ENCODE results near the gene CCDC78.

Gene CCDC78

DNA sequence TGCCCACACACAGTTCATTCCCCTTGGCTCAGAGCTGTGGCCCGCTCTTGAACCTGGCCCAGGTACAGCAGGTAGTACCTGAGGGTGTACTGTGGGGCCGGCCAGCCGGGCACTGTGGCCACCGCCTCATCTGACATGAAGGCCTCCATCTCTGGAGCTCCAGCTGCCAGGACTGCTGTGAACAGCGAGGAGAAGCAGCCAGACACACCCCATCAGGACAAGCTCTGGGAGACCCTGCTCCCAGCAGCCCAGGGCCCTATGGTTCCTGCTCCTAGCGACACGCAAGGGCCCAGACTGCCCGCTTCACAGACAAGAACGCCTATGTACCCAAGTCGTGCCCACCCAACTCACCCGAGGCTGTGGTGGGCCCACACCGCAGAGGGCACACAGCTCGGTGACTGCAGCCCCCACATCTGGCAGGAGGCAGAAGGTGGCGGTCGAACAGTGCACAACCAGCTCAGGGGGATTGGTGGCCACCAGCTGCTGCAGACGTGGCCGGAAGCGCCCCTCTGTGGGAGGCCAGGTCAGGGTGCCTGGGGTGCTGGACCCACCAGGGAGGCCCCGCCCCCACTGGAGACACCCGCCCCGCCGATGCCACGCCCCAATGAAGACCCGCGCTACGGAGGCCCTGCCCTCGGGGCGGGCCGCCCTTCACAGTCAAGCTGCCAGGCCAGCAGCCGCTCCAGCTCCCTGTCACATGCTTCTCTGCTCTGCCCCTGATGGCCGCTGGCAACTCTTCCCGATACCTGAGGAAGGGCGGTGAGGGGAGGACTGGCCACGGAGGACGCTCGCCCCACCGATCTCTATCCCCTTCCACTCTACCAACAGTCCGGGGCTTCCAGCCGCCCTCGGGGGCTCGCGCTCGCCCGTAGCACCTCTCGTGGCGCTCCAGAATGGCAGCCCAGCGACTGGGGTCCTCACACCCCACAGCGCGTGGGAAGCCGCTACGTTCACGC lies 47.1 kb downstream of the CCDC78 start:
- H3K4me1 Mint-ChIP-seq: peaks cover 24% of the 10 kb centered on the region
- peak overlapping the region; percentile 84 for H3K27ac Mint-ChIP-seq
- H3K9me3 Mint-ChIP-seq: no peaks in the 10 kb centered on the region
- H3K4me3 Mint-ChIP-seq: peak overlapping the region; percentile 81
- H3K27me3 Mint-ChIP-seq: peaks cover 1% of the 10 kb centered on the region
- peaks cover 3% of the 10 kb centered on the region for H3K36me3 Mint-ChIP-seq

DNA sequence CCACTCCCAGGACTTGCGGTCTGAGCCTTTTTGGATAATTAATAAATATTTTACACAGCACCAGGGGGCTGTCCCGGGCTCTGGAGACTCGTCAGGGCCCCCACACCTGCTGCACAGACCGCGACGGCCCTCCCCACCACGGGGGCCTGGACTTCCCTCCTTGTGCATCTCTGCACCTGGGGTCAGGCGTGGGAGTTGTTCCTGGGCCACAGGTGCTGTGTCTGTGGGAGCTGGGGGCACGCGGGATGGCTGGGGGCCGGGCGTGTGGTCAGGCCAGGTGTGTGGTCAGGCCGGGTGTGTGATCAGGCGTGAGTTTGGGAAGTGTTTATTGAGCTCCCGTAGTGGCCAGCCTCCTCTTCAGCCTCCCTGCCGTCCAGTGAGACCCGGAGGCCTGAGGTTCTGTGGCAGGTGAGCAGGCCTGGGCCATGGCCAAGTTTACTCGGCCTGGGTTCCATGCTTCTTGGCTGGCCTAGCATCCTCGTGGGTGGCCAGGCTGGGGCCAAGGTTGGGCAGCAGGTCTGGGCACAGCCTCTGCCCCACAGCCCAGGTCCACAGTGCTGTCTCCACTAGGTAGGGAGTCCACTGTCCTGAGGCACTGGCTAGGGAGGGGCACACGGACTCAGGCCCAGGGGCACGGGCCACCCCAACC lies 47.9 kb downstream of the CCDC78 start:
- Mint-ChIP-seq H3K9me3 (no peaks in the 10 kb centered on the region), H3K4me1 (peaks cover 24% of the 10 kb centered on the region), H3K27ac (no peak overlapping the region), H3K36me3 (peaks cover 3% of the 10 kb centered on the region), H3K27me3 (peaks cover 1% of the 10 kb centered on the region), H3K4me3 (no peak overlapping the region)

DNA sequence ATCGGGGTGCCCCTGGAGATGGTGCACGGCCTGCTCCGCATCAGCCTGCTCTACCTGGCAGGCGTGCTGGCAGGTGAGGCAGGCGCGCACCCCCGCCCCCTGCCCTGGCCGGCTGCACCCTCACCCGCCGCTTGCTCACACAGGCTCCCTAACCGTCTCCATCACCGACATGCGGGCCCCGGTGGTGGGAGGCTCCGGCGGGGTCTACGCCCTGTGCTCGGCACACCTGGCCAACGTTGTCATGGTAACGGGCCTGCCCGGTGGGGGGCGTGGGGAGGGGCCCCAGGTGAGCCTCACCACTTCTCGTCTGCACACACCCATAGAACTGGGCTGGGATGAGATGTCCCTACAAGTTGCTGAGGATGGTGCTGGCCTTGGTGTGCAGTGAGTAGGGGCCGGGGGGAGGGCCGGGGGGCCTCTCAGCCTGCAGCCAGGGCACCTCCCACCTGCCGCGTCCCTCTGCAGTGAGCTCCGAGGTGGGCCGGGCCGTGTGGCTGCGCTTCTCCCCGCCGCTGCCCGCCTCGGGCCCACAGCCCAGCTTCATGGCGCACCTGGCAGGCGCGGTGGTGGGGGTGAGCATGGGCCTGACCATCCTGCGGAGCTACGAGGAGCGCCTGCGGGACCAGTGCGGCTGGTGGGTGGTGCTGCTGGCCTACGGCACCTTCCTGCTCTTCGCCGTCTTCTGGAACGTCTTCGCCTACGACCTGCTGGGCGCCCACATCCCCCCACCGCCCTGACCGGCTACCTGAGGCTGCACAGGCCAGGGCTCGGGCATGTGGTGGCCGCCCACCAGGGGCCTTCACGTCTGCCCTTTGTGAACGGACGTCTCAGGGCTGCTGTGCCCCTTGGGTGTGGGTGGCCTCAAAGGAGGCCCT lies 48.7 kb downstream of the CCDC78 start:
- no peaks in the 10 kb centered on the region for H3K9me3 Mint-ChIP-seq
- H3K36me3 Mint-ChIP-seq: peaks cover 2% of the 10 kb centered on the region
- peaks cover 1% of the 10 kb centered on the region for H3K27me3 Mint-ChIP-seq
- H3K4me3 Mint-ChIP-seq: no peak overlapping the region
- H3K4me1 Mint-ChIP-seq: peaks cover 23% of the 10 kb centered on the region
- no peak overlapping the region for H3K27ac Mint-ChIP-seq

DNA sequence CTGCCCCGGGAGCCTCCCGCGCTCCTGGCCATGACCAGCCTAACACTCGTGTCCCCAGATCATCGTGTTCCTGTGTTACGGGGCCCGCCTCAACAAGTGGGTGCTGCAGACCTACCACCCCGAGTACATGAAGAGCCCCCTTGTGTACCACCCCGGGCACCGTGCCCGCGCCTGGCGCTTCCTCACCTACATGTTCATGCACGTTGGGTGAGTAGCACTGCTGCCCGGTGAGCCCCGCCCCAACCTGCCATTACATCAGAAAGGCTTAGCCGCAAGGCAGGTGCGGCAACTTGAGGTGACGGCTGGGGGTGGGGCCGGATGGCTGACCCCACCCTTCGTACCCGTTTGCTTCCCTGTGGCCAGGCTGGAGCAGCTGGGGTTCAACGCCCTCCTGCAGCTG lies 49.3 kb downstream of the CCDC78 start:
- no peak overlapping the region for H3K27ac Mint-ChIP-seq

DNA sequence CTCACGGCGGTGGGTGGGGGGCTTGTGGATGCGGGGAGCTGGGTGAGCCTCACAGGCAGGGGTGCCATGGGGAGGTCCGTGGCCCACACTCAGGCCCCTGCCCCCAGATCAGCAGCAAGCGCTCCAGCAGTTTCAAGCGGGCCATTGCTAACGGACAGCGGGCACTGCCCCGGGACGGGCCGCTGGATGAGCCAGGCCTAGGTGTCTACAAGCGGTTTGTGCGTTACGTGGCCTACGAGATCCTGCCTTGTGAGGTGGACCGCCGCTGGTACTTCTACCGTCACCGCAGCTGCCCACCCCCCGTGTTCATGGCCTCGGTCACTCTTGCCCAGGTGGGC lies 49.7 kb downstream of the CCDC78 start:
- Mint-ChIP-seq H3K27me3 (peaks cover 1% of the 10 kb centered on the region), H3K4me3 (no peak overlapping the region), H3K9me3 (no peaks in the 10 kb centered on the region), H3K36me3 (no peaks in the 10 kb centered on the region), H3K4me1 (peaks cover 16% of the 10 kb centered on the region), H3K27ac (no peak overlapping the region)

More for the DNA sequence above, 49.3 kb downstream of the CCDC78 start:
- peaks cover 19% of the 10 kb centered on the region for H3K4me1 Mint-ChIP-seq
- no peaks in the 10 kb centered on the region for H3K9me3 Mint-ChIP-seq
- peak overlapping the region; percentile 11 for H3K4me3 Mint-ChIP-seq
- peaks cover 1% of the 10 kb centered on the region for H3K27me3 Mint-ChIP-seq
- no peaks in the 10 kb centered on the region for H3K36me3 Mint-ChIP-seq

DNA sequence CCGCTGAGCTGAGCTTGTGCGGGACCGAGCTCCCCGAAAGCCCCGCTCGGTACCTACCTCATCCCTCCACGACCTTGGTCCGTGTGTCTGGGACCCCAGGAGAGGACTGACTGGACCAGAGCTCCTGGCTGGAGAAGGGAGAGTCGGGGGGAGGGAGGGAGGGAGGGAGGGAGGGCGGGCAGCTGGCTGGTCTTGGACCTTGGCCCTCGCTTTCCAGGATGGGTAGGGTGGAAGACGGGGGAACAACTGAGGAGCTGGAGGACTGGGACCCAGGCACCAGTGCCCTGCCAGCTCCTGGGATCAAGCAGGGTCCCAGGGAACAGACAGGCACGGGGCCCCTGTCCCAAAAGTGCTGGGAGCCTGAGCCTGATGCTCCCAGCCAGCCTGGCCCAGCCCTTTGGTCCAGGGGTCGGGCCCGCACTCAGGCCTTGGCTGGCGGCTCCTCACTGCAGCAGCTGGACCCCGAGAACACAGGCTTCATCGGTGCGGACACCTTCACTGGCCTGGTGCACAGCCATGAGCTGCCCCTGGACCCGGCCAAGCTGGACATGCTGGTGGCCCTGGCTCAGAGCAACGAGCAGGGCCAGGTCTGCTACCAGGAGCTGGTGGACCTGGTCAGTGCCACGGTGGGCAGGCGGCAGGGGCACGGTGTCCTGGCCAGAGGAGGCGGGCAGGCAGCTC lies 50.2 kb downstream of the CCDC78 start:
- Mint-ChIP-seq H3K4me3 (no peak overlapping the region), H3K4me1 (peaks cover 11% of the 10 kb centered on the region), H3K27ac (no peak overlapping the region), H3K27me3 (peaks cover 1% of the 10 kb centered on the region), H3K36me3 (no peaks in the 10 kb centered on the region), H3K9me3 (no peaks in the 10 kb centered on the region)

DNA sequence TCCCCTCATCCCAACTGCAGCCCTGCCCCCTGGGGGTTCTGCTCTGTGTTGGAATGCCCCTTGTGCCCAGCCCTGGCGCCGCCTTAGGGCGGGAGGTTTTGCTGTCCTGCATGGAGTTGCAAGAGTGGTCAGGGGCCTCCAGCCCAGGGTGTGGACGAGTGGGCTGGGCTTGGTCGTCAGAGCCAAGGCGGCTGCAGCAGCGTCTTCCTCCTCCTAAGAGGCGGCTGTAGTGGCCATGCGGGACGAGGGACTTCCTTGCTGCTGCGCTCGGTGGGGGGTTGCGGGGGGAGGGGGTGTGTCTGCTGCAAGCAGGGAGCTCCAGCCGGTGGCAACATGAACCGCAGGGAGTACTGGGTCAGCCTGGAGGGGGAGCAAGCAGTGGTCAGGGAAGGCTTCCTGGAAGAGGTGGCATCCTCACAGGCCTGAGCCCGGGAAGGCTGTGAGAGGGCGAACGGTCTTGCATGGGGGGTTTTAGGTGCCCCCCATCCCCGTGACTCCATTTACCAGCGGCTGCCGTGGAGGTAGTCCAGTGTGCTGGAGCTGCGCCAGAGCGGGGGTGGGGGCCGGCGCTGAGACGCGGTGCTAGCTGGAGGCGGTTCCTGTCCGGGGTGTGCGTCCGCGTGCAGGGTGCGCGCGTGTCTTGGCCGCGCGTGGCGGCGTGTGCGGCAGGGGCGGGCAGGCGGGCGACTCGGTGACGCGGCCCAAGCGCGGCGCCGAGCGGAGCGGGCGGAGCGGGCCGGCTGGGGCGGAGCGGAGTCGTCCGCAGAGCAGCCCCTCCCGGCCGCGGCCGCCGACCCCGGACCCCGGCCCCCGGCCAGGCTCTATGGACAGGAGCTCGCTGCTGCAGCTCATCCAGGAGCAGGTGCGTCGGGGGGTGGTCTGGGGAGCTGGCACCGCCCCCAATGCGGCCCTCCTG lies 51.0 kb downstream of the CCDC78 start, which contains the start of gene RHBDL1:
TSS of gene RHBDL1 (plus strand) at position 704 of the 916 bp plus-strand sequence. CDS start at position 824, 120 bp downstream.
- Mint-ChIP-seq H3K36me3 (no peaks in the 10 kb centered on the region), H3K27ac (no peak within 1 kb of the TSS), H3K4me1 (peaks cover 9% of the 10 kb centered on the region), H3K4me3 (peak within 1 kb of the TSS; percentile 11), H3K9me3 (no peaks in the 10 kb centered on the region), H3K27me3 (peaks cover 1% of the 10 kb centered on the region)

DNA sequence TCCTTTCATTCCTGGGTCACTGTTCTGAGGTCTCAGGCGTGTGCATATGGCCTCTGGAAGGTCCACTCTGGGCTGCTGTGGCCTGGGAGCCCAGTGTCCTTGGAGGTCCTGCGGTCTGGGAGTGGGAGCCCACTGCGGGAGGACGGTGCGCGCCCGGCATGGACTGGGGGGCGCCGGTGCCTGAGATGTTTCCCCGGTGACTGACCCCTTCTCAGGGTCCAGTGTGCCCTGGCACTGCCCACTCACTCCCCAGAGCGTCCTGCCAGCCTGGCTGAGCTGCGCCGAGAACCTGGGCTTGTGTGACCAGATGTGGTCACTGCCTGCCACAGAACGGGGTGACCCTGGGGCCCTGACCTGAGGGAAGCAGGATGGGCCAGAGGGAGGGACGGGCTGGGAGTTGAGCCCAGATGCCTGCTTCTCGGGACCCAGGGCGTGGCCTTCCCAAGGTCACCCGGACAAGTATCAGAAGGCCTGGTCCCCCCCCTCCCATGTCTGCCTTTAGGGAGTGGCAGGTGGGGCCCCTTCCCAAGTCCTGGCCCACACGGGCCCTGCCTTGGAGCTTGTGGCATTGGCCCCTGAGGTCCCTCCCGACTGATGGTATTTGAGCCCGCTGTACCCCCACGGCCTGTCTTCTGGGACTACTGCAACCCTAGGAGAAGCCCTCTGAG lies 51.9 kb downstream of the CCDC78 start:
- Mint-ChIP-seq H3K36me3 (no peaks in the 10 kb centered on the region), H3K9me3 (no peaks in the 10 kb centered on the region), H3K27me3 (peaks cover 1% of the 10 kb centered on the region), H3K4me3 (no peak overlapping the region), H3K27ac (no peak overlapping the region), H3K4me1 (peaks cover 10% of the 10 kb centered on the region)

DNA sequence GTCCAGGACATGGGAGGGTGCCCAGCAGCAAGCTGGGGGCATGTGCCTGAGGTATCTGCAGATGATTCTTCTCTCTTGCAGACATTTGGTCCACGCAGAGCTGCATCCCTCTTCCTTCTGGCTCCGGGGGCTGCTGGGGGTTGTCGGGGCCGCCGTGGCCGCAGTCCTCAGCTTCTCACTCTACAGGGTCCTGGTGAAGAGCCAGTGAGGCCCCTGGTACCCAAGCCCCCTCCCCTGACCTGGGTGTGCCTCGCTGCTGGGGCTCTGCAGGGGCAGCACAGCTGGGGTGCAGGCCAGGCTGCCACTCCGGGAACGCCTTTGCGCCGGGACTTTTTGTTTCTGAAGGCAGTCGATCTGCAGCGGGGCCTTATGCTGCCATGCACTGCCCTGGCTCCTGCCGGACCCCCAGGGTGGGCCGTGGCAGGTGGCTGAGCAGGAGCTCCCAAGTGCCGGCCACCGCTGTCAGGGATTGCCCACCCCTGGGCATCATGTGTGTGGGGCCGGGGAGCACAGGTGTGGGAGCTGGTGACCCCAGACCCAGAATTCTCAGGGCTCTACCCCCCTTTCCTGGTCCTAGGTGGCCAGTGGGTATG lies 52.7 kb downstream of the CCDC78 start:
- no peaks in the 10 kb centered on the region for H3K36me3 Mint-ChIP-seq
- H3K27me3 Mint-ChIP-seq: peaks cover 1% of the 10 kb centered on the region
- peaks cover 4% of the 10 kb centered on the region for H3K4me1 Mint-ChIP-seq
- H3K27ac Mint-ChIP-seq: no peak overlapping the region
- no peaks in the 10 kb centered on the region for H3K9me3 Mint-ChIP-seq
- H3K4me3 Mint-ChIP-seq: no peak overlapping the region

DNA sequence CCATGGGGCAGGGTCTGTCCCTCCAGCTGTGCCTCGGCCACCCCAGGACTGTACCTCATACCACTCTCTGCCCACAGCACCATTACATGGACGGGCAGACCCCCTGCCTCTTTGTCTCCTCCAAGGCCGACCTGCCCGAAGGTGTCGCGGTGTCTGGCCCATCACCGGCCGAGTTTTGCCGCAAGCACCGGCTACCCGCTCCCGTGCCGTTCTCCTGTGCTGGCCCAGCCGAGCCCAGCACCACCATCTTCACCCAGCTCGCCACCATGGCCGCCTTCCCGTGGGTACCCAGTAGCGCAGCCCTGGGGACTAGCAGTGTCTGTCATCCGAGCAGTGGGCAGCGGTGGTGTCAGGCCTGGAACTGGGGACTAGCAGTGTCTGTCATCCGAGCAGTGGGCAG lies 53.4 kb downstream of the CCDC78 start:
- no peaks in the 10 kb centered on the region for H3K36me3 Mint-ChIP-seq
- H3K27ac Mint-ChIP-seq: no peak overlapping the region
- H3K4me3 Mint-ChIP-seq: no peak overlapping the region

More for the DNA sequence above, 53.4 kb downstream of the CCDC78 start:
- no peaks in the 10 kb centered on the region for H3K9me3 Mint-ChIP-seq
- H3K4me1 Mint-ChIP-seq: peaks cover 4% of the 10 kb centered on the region
- peaks cover 1% of the 10 kb centered on the region for H3K27me3 Mint-ChIP-seq
